ENCODE measurements around the gene DUSP15. TPM values are rescaled to one million over a fixed set of nuclear protein-coding genes. Genes with fewer than 3 reads are reported as not detected.

Gene DUSP15
- total RNA-seq, 1 donor from 2014 or later: 2.4 TPM

DNA sequence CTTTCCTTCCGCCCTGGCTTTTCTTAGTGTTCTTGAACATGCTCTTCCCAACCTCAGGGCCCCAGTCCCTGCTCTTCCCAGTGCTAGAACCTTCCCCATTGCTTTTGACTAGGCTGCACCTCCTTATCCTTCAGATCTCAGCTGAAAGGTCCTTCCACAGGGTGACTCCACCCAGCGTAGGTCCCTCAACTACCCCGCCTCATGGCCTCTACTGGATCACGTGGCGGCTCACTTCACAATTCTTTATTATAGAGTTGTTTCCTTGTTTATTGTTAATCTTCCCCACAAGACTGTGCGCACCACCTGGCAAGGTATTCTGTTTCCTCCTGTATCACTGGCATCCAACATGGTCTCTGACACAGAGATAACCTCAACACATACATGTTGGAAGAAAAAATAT, 31.3 kb upstream of the DUSP15 start:
- intact Hi-C loops (cut with DNase I): no loop called here
- Histone ChIP-seq H3K9me3 (no peaks in the 10 kb centered on the region), H3K27me3 (no peaks in the 10 kb centered on the region), H3K4me1 (no peaks in the 10 kb centered on the region), H3K4me3 (no peak overlapping the region), H3K36me3 (no peaks in the 10 kb centered on the region), H3K27ac (no peak overlapping the region)
- TF ChIP-seq CTCF (IDR thresholded peaks at IDR 0.05): no peak
- DNase-seq: peak; percentile 4
- ATAC-seq: no peak

DNA sequence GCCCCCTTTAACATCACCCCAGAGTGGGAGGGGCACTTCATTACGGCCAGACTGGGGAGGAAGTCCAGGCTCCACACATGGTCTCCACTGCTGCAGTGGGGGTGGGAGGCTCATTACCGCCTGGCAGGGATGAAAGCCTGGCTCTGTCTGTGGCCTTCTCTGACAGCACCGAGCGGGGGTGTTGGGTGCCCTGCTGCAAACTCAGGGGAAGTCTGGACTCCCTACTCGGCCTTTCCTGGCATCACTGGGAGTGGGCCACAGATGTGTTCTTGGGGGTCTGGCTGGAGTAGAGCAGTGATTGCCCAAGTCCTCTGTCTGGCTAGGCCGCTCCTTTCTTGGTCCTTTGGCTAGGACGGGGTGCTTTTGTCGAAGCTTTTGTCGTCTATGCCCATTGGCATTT, 27.2 kb upstream of the DUSP15 start:
- intact Hi-C loops (cut with DNase I): no loop called here
- no peak for TF ChIP-seq CTCF (IDR thresholded peaks at IDR 0.05)
- no peaks in the 10 kb centered on the region for H3K36me3 ChIP-seq
- DNase-seq (peak; percentile 34), ATAC-seq (no peak)
- peaks cover 11% of the 10 kb centered on the region for H3K4me1 ChIP-seq
- no peaks in the 10 kb centered on the region for H3K9me3 ChIP-seq
- no peaks in the 10 kb centered on the region for H3K27me3 ChIP-seq
- H3K27ac ChIP-seq: no peak overlapping the region
- H3K4me3 ChIP-seq: no peak overlapping the region

GRCh38 chr20:31896049-31896448, 25.7 kb upstream of the DUSP15 start:
- Histone ChIP-seq H3K9me3 (no peaks in the 10 kb centered on the region), H3K4me1 (peaks cover 11% of the 10 kb centered on the region), H3K27me3 (no peaks in the 10 kb centered on the region), H3K27ac (no peak overlapping the region), H3K4me3 (no peak overlapping the region), H3K36me3 (no peaks in the 10 kb centered on the region)
- no peak for TF ChIP-seq CTCF (IDR thresholded peaks at IDR 0.05)
- ATAC-seq (no peak), DNase-seq (peak; percentile 26)
- intact Hi-C loops (cut with DNase I): no loop called here

DNA sequence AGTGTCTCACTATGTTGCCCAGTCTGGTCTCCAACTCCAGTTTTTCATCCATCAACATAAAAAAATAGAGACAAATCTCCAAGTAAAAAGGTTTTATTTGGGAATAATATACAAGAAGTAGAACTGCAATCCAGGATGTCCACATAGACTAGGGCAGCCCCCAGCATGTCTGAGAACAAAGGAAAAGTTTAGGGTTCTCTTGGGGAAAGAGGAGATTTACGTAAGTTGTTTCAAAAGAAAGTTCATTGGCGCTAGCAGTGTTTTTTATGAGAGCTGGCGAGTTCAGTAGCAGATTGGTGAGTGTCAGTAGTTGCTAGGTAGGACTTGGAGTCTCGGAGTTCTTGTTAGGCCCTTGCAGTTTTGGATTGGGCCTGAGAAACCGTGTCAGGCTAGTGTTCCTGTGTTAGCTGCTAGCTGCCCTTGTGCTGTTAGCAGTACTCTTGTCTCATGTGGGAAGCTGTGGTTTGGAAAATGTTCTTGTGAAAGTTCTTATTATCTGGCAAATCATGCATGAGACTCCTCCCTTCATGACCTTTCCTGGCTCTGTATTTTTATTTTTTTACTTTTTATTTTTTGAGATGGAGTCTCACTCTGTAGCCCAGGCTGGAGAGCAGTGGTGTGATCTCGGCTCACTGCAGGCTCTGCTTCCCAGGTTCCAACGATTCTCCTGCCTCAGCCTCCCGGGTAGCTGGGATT, 24.8 kb upstream of the DUSP15 start:
- intact Hi-C loops (cut with DNase I): no loop called here
- Histone ChIP-seq H3K9me3 (no peaks in the 10 kb centered on the region), H3K27ac (peak overlapping the region; percentile 63), H3K27me3 (no peaks in the 10 kb centered on the region), H3K4me3 (no peak overlapping the region), H3K4me1 (peaks cover 11% of the 10 kb centered on the region), H3K36me3 (no peaks in the 10 kb centered on the region)
- no peak for TF ChIP-seq CTCF (IDR thresholded peaks at IDR 0.05)
- DNase-seq (peak; percentile 54), ATAC-seq (peak; percentile 99)

DNA sequence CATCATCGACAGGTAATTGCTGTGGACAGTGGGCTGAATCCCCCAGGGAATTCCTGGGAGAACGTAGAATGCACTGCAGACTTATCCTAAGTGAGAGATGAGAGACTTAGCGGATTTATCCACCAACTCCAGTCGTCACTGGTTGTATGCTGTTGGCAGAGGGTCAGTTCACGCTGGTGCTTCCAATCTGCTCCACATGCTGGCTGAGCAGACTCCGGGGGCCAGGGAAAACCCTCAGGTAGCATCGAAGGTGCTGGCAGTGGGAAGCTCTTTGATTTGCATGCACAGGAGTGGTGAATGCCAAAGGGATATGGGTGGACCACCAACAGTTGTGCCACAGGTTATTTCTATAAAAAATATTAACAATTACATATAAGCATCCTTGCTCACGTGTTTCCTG, 20.3 kb upstream of the DUSP15 start:
- Histone ChIP-seq H3K27ac (no peak overlapping the region), H3K36me3 (no peaks in the 10 kb centered on the region), H3K4me3 (no peak overlapping the region), H3K27me3 (no peaks in the 10 kb centered on the region), H3K4me1 (peaks cover 10% of the 10 kb centered on the region), H3K9me3 (no peaks in the 10 kb centered on the region)
- intact Hi-C loops (cut with DNase I): no loop called here
- TF ChIP-seq CTCF (IDR thresholded peaks at IDR 0.05): no peak
- ATAC-seq (no peak), DNase-seq (no peak)

DNA sequence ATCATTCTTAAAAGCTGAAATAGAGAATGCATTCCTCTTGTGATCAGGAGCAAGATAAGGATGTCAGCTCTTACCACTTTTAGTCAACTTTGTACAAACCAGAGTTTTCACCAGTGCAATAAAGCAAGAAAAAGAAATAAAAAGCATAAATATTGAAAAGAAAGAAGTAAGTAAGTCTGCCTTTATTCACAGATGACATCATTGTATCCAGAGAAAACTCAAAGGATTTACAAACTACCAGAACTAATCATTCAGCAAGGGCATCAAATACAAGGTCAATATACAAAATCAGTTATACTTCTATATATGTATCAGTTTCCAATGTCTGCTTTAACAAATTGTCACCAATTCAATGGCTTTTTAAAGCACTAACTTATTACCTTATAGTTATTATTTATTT, 13.5 kb upstream of the DUSP15 start:
- intact Hi-C loops (cut with DNase I): no loop called here
- Histone ChIP-seq H3K27ac (no peak overlapping the region), H3K4me3 (no peak overlapping the region), H3K36me3 (no peaks in the 10 kb centered on the region), H3K4me1 (no peaks in the 10 kb centered on the region), H3K9me3 (no peaks in the 10 kb centered on the region), H3K27me3 (no peaks in the 10 kb centered on the region)
- no peak for TF ChIP-seq CTCF (IDR thresholded peaks at IDR 0.05)
- no peak for DNase-seq
- no peak for ATAC-seq
